ENCODE measurements around the gene PITX3.

The PITX3 gene

GRCh38 chr10:102230264-102230860 lies 10.9 kb downstream of the PITX3 start:
- no peak for TF ChIP-seq CTCF (conservative IDR thresholded peaks at IDR 0.05; ENCODE audit: low read depth, low read length)
- H3K4me3 ChIP-seq (ENCODE audit: low read length): peak overlapping the region; percentile 51
- DNase-seq (ENCODE audit: low read depth): no peak

- no peak for DNase-seq (ENCODE audit: low read depth)
- peak overlapping the region; percentile 51 for H3K4me3 ChIP-seq (ENCODE audit: low read length)
- peak; percentile 98 for TF ChIP-seq CTCF (conservative IDR thresholded peaks at IDR 0.05; ENCODE audit: low read depth, low read length)
Measured at GRCh38 chr10:102229810-102230263, 11.5 kb downstream of the PITX3 start.

GRCh38 chr10:102227050-102227449 lies 14.3 kb downstream of the PITX3 start:
- no peak for TF ChIP-seq CTCF (conservative IDR thresholded peaks at IDR 0.05; ENCODE audit: low read depth, low read length)
- H3K4me3 ChIP-seq (ENCODE audit: low read length): no peak overlapping the region
- no peak for DNase-seq (ENCODE audit: low read depth)

GRCh38 chr10:102226542-102226870 lies 14.8 kb downstream of the PITX3 start:
- no peak for DNase-seq (ENCODE audit: low read depth)
- no peak overlapping the region for H3K4me3 ChIP-seq (ENCODE audit: low read length)
- no peak for TF ChIP-seq CTCF (conservative IDR thresholded peaks at IDR 0.05; ENCODE audit: low read depth, low read length)

- H3K4me3 ChIP-seq (ENCODE audit: low read length): peak within 1 kb of the TSS; percentile 33
- TF ChIP-seq CTCF (conservative IDR thresholded peaks at IDR 0.05; ENCODE audit: low read depth, low read length): no peak
- DNase-seq (ENCODE audit: low read depth): peak; percentile 80
Measured at GRCh38 chr10:102225646-102226541, 15.4 kb downstream of the PITX3 start, which contains the start of gene ELOVL3. ELOVL3 (plus strand) TSS chr10:102226299; CDS start chr10:102226549, 250 bp downstream.

GRCh38 chr10:102222797-102223196 lies 18.5 kb downstream of the PITX3 start:
- no peak overlapping the region for H3K4me3 ChIP-seq (ENCODE audit: low read length)
- DNase-seq (ENCODE audit: low read depth): no peak
- no peak for TF ChIP-seq CTCF (conservative IDR thresholded peaks at IDR 0.05; ENCODE audit: low read depth, low read length)

Measured in retinal pigment epithelial cell (primary cell).